ENCODE results near the gene C1QL4.

Gene C1QL4

DNA sequence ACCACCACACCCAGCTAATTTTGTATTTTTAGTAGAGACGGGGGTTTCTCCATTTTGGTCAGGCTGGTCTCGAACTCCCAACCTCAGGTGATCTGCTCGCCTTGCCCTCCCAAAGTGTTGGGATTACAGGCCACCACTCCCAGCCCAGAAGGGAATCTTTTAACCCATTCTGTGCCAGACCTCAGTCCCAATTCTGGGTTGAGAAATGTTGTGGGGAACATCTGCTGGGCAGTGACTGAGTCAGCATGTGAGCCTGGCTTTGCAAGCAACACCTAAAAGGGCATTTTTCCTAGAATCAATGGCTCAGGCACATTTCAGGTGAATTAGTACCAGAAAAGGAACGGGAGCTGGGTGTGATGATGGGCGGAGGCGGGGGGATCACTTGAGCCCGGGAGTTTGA lies 22.7 kb upstream of the C1QL4 start:
- no peak for DNase-seq (ENCODE audit: extremely low read depth, low read depth)

DNA sequence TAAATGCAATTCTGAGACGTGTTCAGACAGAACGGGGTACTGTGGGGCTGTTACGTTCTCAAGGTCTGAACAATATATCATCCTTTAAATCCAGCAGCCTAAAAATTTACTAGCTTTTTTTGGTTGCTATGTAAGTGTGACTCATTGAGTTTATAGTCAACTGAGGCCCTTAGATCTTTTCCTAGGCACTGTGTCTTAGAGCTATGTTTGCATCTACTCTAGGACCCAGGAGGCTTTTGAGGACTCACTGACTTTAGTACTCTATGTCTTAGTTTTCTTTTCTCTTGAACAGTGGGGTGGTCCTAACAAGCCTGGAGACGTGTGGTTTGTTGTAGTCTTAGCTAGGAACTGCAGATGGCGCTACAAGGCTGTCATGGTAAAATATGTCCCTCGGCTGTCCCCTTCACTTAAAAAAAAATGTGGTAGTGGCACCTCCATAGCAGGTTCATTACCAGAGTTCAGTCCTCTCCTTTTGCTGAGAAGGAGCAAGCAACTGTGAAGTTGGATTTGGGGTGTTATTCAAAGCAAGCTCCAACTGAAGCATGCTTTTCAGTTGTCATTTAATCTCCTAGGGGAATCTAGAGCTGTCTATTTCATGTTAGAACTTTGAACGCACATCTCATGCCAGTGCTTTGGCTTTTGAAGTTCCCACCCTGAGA lies 21.6 kb upstream of the C1QL4 start:
- TF ChIP-seq, protein P1, sequence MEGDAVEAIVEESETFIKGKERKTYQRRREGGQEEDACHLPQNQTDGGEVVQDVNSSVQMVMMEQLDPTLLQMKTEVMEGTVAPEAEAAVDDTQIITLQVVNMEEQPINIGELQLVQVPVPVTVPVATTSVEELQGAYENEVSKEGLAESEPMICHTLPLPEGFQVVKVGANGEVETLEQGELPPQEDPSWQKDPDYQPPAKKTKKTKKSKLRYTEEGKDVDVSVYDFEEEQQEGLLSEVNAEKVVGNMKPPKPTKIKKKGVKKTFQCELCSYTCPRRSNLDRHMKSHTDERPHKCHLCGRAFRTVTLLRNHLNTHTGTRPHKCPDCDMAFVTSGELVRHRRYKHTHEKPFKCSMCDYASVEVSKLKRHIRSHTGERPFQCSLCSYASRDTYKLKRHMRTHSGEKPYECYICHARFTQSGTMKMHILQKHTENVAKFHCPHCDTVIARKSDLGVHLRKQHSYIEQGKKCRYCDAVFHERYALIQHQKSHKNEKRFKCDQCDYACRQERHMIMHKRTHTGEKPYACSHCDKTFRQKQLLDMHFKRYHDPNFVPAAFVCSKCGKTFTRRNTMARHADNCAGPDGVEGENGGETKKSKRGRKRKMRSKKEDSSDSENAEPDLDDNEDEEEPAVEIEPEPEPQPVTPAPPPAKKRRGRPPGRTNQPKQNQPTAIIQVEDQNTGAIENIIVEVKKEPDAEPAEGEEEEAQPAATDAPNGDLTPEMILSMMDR (IDR thresholded peaks at IDR 0.05; ENCODE audit: low read depth, low read length), result peak; percentile 79
- DNase-seq (ENCODE audit: extremely low read depth, low read depth), result no peak

More for the DNA sequence above, 22.7 kb upstream of the C1QL4 start:
- TF ChIP-seq, protein P1 (IDR thresholded peaks at IDR 0.05; ENCODE audit: low read depth, low read length), result no peak

DNA sequence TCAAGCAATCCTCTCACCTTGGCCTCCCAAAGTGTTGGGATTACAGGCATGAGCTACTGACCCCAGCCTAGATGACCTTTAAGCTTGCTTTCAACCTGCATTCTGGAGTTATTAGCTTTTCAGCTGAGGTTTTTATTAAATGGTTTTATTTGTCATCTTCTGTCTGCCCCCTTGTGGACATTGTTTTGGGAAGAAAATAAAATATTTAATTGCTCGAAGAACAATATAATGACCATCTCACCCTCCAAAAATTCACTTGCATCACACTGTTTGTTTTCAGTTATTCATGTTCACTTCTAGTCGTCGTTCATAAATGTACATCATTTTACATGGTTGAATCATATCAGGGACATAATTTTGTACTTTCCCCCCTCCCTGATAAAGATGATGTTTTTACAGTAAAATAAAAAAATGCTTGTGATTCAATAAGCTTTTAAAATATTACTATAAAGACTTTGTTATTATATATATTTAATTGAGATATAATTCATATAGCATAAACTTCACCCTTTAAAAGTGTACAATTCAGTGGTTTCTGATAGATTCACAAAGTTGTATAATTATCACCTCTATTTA lies 20.2 kb upstream of the C1QL4 start:
- TF ChIP-seq, protein P1 (IDR thresholded peaks at IDR 0.05; ENCODE audit: low read depth, low read length), result peak; percentile 52
- DNase-seq (ENCODE audit: extremely low read depth, low read depth), result no peak

DNA sequence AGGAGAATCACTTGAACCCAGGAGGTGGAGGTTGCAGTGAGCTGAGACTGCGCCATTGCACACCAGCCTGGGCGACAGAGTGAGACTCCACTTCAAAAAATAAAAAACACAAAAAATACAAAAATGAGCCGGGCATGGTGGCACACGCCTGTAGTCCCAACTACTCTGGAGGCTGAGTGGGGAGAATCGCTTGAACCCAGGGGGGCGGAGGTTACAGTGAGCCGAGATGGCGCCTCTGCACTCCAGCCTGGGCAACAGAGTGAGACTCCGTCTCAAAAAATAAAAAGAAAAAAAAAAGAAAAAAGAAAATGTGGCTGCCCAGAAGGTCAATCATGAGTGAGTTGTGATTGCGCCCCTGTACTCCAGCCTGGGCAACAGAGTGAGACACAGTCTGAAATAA lies 18.9 kb upstream of the C1QL4 start:
- TF ChIP-seq, protein P1 (IDR thresholded peaks at IDR 0.05; ENCODE audit: low read depth, low read length), result no peak
- no peak for DNase-seq (ENCODE audit: extremely low read depth, low read depth)

DNA sequence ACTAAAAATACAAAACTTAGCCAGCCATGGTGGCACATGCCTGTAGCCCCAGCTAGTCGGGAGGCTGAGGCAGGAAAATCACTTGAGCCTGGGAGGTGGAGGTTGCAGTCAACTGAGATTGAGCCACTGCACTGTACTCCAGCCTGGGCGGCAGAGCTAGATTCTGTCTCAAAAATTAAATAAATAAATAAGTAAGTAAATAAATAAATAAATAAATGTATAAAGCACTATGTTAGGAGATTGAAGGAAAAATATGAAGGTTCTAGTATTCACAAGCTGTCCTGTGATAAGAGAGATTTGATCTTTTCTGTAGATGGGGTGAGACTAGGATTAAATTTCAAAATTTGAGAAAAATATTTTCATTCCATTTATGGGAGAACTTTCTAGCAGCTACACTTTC lies 15.4 kb upstream of the C1QL4 start:
- TF ChIP-seq, protein P1 (IDR thresholded peaks at IDR 0.05; ENCODE audit: low read depth, low read length), result no peak
- DNase-seq (ENCODE audit: extremely low read depth, low read depth), result no peak

DNA sequence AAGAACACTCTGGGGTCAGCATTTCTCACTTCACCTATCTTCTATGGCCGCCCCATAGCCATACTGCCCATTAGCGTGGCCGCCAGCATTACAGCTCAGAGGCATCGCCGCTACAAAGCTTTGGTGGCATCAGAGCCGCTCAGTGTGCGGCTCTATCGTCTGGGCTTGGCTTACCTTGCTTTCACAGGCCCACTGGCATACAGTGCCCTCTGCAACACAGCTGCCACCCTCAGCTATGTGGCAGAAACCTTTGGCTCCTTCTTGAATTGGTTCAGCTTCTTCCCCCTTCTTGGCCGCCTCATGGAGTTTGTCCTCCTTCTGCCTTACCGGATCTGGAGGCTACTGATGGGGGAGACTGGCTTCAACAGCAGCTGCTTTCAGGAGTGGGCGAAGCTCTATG lies 12.3 kb upstream of the C1QL4 start:
- no peak for DNase-seq (ENCODE audit: extremely low read depth, low read depth)
- TF ChIP-seq, protein P1 (IDR thresholded peaks at IDR 0.05; ENCODE audit: low read depth, low read length), result no peak

DNA sequence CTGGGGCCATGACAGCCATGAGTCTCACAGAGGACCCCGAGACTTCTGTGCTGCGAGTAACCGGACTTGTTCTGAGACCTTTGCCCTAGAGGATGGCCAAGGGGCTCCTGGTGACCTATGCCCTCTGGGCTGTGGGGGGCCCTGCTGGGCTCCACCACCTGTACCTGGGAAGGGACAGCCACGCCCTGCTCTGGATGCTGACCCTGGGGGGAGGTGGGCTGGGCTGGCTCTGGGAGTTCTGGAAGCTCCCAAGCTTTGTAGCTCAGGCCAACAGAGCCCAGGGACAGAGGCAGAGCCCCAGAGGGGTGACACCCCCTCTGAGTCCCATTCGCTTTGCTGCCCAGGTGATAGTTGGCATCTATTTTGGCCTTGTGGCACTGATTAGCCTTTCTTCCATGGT lies 11.8 kb upstream of the C1QL4 start:
- TF ChIP-seq, protein P1 (IDR thresholded peaks at IDR 0.05; ENCODE audit: low read depth, low read length), result no peak
- DNase-seq (ENCODE audit: extremely low read depth, low read depth), result no peak

Data from AG09319 (cell line).